ENCODE data around the gene MX2.
"Not testable (repeated sequence)": the region's sequence is repeated elsewhere in the genome, so short reads cannot be mapped to it uniquely, and the experiment has no call there.

MX2 gene, protein sequence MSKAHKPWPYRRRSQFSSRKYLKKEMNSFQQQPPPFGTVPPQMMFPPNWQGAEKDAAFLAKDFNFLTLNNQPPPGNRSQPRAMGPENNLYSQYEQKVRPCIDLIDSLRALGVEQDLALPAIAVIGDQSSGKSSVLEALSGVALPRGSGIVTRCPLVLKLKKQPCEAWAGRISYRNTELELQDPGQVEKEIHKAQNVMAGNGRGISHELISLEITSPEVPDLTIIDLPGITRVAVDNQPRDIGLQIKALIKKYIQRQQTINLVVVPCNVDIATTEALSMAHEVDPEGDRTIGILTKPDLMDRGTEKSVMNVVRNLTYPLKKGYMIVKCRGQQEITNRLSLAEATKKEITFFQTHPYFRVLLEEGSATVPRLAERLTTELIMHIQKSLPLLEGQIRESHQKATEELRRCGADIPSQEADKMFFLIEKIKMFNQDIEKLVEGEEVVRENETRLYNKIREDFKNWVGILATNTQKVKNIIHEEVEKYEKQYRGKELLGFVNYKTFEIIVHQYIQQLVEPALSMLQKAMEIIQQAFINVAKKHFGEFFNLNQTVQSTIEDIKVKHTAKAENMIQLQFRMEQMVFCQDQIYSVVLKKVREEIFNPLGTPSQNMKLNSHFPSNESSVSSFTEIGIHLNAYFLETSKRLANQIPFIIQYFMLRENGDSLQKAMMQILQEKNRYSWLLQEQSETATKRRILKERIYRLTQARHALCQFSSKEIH

DNA sequence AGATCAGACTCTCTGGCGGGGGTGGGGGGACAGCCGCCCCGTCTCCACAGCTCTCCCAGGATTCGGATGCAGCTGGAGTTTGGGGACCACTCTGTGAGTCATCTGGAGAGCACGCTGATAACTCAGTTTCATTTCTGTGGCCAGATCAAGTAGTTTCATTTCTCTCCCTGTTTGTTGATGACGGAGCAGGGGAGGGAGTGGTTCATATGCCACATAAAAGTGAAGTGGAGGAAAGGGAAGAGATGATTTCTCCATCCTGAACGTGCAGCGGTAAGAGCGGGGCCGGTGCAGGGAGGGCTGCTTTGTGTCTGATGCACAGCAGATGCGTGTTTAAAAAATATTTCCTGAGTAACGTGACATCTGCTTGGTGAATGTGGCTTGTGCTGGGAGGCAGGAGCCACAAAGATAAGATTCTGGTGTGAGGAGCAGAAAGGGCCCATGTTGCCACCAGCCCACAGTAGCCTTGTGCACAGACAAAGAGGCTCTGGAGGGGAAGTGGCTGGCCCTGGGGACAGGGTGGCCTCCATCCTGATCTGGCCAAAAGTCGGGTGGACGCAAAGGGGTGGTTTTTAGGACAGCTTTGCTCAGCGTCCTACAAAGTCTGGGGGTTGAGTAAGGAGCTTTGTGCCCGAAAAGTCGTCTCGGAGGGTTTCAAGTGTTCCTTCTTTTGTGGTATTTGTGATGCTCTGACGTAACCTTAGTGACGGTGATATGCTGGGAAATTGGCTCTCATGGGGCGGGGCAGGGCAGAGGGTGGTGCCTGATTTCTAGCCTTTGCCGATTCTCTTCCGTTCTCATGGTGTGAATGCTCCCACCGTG lies at the start of gene MX2:
Gene MX2, plus strand, starts transcription at position 242 of the 819 bp plus-strand sequence. CDS start 14,880 bp downstream, outside the sequence.
- DNase-seq (ENCODE audit: low read depth): no peak

GRCh38 chr21:41313285-41314164 lies 48.3 kb upstream of the MX2 start:
- not testable (repeated sequence) for DNase-seq (ENCODE audit: low read depth)

- no peak for DNase-seq (ENCODE audit: low read depth)
These were observed 46.1 kb upstream of the MX2 start for GRCh38 chr21:41315726-41316125.

DNA sequence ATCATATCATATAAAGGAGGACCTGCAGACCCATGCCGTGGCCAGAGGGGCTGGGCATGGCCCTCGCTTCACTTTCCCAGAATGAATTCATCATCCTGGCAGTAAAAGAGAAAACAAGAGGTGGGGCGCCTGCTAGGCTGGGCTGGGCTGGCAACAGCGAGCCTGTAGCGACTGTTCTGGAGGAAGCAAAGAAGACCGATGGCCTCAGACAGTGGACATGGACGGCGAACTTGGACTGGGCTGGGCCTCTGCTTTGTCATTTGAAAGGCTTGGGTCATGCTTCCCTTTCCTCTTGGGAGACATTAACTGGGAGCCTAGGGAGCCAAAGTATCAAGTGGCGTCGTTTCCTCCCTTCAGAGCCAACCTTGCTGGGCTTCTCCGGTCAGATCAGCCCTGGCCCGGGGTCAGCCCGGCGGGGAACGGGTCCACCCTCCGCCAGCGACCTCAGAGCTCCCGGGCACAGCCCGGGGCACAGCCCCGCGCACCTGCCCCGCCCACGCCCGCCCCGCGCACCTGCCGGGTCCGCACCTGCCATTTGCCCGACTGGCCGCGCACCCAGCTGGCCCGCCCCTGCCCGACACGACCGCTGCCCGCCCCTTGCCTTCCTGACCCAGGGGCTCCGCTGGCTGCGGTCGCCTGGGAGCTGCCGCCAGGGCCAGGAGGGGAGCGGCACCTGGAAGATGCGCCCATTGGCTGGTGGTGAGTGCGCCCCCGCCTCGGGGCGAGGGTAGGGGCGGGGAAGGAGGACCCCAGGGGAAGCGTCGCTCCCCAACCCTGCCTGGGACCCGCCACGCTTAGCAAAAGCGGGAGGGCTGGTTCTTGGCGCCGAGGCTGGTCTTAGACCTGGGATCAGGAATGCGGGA lies 45.4 kb upstream of the MX2 start, which contains the start of gene FAM3B:
Gene FAM3B, plus strand, starts transcription at position 602 of the 863 bp plus-strand sequence. Its CDS starts 79 bp downstream, at position 681.
- DNase-seq (ENCODE audit: low read depth): no peak

GRCh38 chr21:41317063-41317392 lies 44.8 kb upstream of the MX2 start:
- no peak for DNase-seq (ENCODE audit: low read depth)

DNA sequence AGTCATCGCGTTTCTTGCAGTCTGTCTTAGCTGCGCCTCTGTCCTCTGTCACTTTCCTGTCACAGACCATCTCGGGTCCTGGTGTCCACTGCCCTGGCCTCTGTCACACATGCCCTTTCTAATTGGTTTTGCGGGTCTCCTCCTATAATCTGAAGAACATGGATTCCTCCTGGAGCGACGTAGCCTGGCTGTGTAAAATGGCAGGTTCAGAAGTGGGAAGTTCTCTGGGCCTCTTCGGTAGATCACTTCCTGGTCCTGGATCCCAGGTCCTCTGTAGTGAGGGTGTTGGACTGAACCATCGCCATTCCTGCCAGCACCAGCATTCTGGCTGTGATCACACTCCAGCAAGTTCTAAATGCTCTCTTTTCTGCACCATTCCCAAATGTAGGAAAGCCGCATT lies 44.4 kb upstream of the MX2 start:
- no peak for DNase-seq (ENCODE audit: low read depth)

- DNase-seq (ENCODE audit: low read depth): no peak
These were observed 43.6 kb upstream of the MX2 start for GRCh38 chr21:41318218-41318617.

DNA sequence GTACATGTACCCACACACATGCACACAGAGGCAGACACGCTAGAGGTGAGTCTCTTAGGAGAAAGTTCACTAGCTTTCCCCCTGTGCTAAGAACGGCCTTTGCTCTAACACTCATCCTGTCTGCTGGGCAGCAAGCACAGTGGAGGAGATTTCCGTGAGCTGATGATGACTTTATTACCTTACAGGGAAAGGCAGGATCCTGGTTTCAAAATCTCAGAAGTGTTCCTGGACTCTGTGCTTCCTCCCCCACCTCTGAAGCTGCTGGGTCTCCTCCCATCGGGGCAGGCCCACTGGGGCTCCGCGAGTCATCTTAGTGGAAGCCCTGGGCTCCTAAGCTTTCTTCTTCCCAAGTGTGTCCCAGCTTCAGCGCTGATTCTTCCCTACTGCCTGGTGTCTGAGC lies 42.6 kb upstream of the MX2 start:
- DNase-seq (ENCODE audit: low read depth): no peak

- no peak for DNase-seq (ENCODE audit: low read depth)
These were observed 40.5 kb upstream of the MX2 start for GRCh38 chr21:41321211-41321907.

DNA sequence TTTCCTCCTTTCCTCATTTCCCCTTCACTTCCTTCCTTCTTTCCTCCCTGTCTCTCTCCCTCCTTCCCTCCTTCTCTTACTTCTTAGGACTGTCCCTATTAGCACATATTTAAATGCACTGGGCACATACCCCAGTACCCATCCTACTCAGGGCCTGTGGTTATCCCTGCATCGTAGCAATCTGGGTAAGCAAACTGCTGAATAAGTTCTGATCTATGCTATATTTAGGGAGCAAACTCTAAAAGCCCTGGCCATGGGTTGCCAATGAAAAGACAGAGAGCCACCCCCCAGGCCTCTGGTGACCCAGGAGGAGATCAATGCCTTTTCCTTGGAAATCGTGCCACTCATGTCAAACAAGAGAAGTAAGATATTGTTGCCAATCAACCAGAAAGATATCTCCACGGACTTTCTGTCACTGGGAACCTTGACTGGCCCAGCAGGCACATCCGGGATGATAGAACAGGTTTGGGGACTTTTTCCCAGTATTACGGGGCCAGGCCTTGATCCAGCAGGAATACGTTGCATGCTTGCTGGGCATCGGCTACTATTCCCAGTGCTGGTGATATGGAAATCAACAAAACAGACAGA lies 39.8 kb upstream of the MX2 start:
- DNase-seq (ENCODE audit: low read depth): no peak

DNA sequence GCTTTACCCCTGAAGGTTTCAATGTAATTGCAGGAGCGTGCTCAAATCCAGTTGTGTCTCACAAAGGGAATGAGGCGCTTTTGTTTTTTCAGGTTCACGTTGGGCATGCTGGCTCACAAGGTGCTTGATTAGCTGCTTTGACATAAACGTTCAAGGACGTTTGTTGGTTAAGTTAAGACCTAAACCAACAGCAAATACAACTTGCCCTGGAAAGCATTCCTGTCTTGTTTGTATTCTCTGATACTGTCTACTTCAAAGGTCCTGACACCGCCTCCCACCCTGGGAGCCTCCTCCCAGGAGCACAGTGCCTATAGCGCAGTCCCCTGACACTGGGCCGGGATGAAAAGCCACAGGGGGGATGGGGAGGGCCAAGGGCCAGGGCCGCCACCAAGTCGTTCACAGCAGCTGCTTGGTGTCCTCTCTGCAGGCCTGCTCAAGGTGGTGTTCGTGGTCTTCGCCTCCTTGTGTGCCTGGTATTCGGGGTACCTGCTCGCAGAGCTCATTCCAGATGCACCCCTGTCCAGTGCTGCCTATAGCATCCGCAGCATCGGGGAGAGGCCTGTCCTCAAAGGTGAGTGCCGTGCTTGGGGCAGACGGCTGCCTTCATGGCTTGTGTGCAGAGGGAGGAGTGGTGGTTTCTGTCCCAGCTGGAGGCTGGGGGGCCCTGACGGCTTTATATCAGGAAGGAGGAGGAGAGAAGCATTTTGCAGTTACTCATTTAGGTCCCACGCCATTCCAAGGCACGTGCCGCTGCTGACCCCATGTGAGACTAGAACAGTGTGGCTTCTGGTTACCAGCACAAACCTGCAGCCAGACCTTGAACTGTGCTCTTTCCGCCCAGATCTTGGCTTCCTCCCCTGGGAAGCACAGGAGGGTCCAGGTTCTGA lies 39.1 kb upstream of the MX2 start:
- no peak for DNase-seq (ENCODE audit: low read depth)

DNA sequence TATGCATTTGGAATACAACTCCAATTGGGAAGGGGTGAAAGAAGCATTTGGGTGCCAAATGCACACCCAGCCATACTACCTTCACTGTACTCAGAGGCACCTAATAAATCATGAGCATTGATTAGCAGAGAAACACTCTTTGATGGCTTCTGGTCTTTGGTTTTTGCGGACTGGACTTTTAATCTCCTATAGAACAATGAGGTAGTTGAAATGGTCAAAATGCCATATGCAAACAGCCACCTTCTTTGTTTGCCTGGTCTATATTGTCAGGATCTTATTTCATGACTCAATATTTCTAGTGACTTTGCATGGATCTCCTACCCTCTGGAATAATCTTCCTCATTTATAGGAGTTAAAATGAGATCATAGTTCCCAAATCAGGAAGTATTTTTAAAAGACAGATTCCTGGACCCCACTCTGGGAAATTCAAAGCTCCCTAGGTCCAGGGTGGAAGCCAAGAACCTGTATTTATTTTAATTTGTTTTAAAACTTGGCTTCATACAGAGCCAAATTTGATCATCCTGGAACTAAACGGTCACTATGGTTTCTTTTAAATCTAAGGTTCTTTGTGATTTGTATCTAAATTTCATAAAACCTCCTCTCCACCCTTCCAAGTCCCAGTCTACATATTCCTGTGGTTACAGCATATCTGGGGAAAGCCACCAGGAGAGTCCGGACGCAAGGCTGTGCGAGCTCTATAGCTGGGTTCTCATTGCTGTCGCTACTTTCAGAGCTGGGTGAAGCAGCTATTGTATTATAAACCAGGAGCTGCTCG lies 36.5 kb upstream of the MX2 start:
- no peak for DNase-seq (ENCODE audit: low read depth)

GRCh38 chr21:41326414-41327080 lies 35.3 kb upstream of the MX2 start:
- no peak for DNase-seq (ENCODE audit: low read depth)

GRCh38 chr21:41327753-41328152 lies 34.1 kb upstream of the MX2 start:
- no peak for DNase-seq (ENCODE audit: low read depth)

DNA sequence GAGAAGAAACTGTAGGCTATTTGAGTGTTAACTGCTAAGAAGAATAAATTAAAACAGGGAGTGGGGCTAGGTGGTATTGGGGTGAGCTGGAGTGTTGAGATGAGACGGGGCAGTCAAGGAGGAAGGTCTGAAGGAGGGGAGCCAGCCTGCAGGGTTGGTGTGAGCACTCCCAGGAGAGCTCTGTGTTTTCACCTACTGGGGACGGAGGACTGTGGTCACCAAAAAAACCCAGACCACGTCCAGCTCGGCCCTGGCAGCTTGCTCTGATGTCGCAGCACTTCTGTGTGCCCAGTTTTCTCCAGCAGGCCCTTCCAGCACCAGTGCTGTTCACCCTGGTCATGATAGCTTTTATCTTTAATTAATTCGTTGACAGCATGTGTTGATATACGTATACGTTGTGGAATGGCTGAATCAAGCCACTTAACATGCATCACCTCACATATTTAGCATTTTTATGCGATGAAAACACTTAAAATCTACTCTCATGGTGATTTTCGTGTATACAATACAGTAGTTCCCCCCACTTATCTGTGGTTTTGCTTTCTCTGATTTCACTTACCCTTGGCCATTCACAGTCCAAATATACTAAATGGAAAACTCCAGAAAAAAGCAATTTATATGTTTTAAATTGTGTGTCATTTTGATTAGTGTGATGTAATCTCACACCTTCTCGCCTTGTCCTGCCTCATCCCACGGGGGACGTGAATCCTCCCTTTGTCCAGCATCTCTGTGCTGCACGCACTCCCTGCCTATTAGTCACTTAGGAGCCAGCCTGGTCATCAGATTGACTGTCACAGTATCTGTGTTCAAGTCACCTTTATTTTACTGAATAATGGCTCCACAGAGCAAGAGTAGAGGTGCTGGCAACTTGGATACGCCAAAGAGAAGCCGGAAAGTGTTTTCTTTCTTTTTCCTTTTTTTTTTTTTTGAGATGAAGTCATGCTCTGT lies 32.9 kb upstream of the MX2 start:
- no peak for DNase-seq (ENCODE audit: low read depth)

DNA sequence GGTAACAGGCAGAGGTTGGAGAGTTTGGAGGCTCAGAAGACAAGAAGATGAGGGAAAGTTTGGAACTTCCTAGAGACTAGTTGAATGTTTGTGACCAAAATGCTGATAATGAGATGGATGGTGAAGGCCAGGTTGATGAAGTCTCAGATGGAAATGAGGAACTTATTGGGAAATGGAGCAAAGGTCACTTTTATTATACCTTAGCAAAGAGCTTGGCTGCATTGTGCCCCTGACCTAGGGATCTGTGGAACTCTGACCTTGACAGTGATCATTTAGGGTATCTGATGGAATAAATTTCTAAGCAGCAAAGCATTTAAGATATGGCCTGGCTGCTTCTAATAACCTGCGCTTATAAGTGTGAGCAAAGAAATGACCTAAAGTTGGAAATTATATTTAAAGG lies 28.1 kb upstream of the MX2 start:
- DNase-seq (ENCODE audit: low read depth): no peak
